DOHH2 (cell line): ENCODE results near the gene TPST1.

Experiments used
- H3F3A ChIP-seq: fragments of 200-600 bp; sonication (generic), shearing (Covaris generic); 2 replicates; pipeline ENCODE4 v1.6.0; 2016; ENCODE audit warnings: antibody characterized with exemption, mild to moderate bottlenecking; ENCODE audit not compliant: control insufficient read depth, insufficient read depth
- H3K27ac ChIP-seq: fragments of 200-600 bp; sonication (generic); 2 replicates; pipeline ENCODE4 v1.5.1; 2014; ENCODE audit warnings: low read depth, mild to moderate bottlenecking, low read length, moderate library complexity
- H3K27me3 ChIP-seq: fragments of 200-600 bp; sonication (generic); 2 replicates; pipeline ENCODE4 v1.6.1; 2014; ENCODE audit warnings: mild to moderate bottlenecking, low read length, mixed read lengths; ENCODE audit not compliant: control insufficient read depth
- H3K36me3 ChIP-seq: fragments of 200-600 bp; sonication (generic); 2 replicates; pipeline ENCODE4 v1.6.1; 2014; ENCODE audit warnings: mild to moderate bottlenecking, low read length, moderate library complexity, mixed read lengths; ENCODE audit not compliant: control insufficient read depth
- H3K4me1 ChIP-seq: fragments of 200-600 bp; sonication (generic); 2 replicates; pipeline ENCODE4 v1.6.1; 2014; ENCODE audit warnings: mild to moderate bottlenecking, low read length, mixed read lengths; ENCODE audit not compliant: control insufficient read depth
- H3K4me2 ChIP-seq: fragments of 200-600 bp; sonication (generic); 2 replicates; pipeline ENCODE4 v1.6.0; 2014; ENCODE audit warnings: mild to moderate bottlenecking, low read length, moderate library complexity
- H3K4me3 ChIP-seq: fragments of 200-600 bp; sonication (generic); 2 replicates; pipeline ENCODE4 v1.5.1; 2014; ENCODE audit warnings: mild to moderate bottlenecking, low read length, mixed read lengths
- H3K79me2 ChIP-seq: fragments of 200-600 bp; sonication (generic); 2 replicates; pipeline ENCODE4 v1.6.1; 2014; ENCODE audit warnings: mild to moderate bottlenecking, low read length, mixed read lengths; ENCODE audit not compliant: control insufficient read depth
- H3K9me2 ChIP-seq: fragments of 200-600 bp; sonication (generic); replicated peaks from 2 replicates; pipeline ENCODE4 v1.6.1; 2014; ENCODE audit warnings: mild to moderate bottlenecking, low read length, mixed read lengths; ENCODE audit not compliant: control insufficient read depth
- H3K9me3 ChIP-seq: fragments of 200-600 bp; sonication (generic); 2 replicates; pipeline ENCODE4 v1.6.1; 2014; ENCODE audit warnings: antibody characterized with exemption, low read length, mixed read lengths; ENCODE audit not compliant: control insufficient read depth, insufficient read depth
- H4K20me1 ChIP-seq: fragments of 200-600 bp; sonication (generic); 2 replicates; pipeline ENCODE4 v1.6.0; 2014; ENCODE audit warnings: low read depth, mild to moderate bottlenecking, antibody characterized with exemption, low read length, moderate library complexity; ENCODE audit not compliant: control insufficient read depth, insufficient read depth
- EZH2phosphoT487 ChIP-seq: fragments of 200-600 bp; sonication (generic); IDR thresholded peaks from 2 replicates; pipeline ENCODE4 v1.6.1; 2017; ENCODE audit warnings: borderline replicate concordance, mild to moderate bottlenecking, antibody characterized with exemption, low read length, moderate library complexity, mixed read lengths
- TF ChIP-seq, protein P1 (sequence below): fragments of 200-600 bp; sonication (generic); IDR thresholded peaks from one replicate; pipeline ENCODE4 v1.5.1; 2014; ENCODE audit warnings: antibody characterized with exemption, mild to moderate bottlenecking, low read depth, low read length; ENCODE audit not compliant: poor library complexity, severe bottlenecking

Gene TPST1

DNA sequence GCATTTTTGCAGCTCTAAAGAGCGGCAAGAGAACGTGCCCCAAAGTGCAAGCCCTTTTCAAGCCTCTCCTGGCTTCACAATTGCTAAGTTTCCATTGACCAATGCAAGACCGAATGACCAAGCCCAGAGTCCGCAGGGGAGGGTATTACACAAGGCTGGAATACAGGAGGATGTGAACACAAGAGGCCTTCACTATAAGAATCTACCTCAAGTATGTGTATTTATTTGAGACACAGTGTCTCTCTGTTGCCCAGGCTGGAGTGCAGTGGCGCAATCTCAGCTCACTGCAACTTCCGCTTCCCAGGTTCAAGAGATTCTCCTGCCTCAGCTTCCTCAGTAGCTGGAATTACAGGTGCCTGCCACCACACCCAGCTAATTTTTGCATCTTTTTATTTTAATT is 22.2 kb upstream of the TPST1 start:
- Histone ChIP-seq H3K4me3 (no peak overlapping the region), H3K9me2 (no peaks in the 10 kb centered on the region), H3K79me2 (no peaks in the 10 kb centered on the region), H3K9me3 (no peaks in the 10 kb centered on the region), H3K4me2 (no peak overlapping the region), H3K36me3 (no peaks in the 10 kb centered on the region), H3F3A (no peaks in the 10 kb centered on the region), H3K27ac (no peak overlapping the region), H3K4me1 (no peaks in the 10 kb centered on the region), H3K27me3 (no peaks in the 10 kb centered on the region), H4K20me1 (no peaks in the 10 kb centered on the region)
- no peak for TF ChIP-seq EZH2phosphoT487
- TF ChIP-seq, protein P1, sequence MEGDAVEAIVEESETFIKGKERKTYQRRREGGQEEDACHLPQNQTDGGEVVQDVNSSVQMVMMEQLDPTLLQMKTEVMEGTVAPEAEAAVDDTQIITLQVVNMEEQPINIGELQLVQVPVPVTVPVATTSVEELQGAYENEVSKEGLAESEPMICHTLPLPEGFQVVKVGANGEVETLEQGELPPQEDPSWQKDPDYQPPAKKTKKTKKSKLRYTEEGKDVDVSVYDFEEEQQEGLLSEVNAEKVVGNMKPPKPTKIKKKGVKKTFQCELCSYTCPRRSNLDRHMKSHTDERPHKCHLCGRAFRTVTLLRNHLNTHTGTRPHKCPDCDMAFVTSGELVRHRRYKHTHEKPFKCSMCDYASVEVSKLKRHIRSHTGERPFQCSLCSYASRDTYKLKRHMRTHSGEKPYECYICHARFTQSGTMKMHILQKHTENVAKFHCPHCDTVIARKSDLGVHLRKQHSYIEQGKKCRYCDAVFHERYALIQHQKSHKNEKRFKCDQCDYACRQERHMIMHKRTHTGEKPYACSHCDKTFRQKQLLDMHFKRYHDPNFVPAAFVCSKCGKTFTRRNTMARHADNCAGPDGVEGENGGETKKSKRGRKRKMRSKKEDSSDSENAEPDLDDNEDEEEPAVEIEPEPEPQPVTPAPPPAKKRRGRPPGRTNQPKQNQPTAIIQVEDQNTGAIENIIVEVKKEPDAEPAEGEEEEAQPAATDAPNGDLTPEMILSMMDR = no peak

DNA sequence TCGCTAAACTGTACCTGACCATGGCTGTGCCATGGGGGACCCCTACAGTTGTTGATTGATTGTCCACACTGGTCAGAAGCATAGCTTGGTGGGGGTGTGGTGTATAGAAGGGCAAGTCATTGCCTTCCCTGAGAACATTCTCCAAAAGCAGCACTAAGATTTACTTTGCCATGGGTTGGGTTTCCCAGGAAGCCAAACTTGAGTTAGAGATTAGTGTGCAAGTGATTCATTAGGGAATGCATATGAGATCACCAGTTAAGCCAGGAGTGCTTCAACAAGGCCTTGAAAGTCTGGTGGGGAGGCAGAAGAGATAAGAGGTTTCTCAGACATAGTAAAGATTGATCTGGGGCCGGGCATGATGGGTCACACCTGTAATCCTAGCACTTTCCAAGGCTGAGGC is 21.4 kb upstream of the TPST1 start:
- no peaks in the 10 kb centered on the region for H4K20me1 ChIP-seq
- H3K4me2 ChIP-seq = no peak overlapping the region
- H3K27me3 ChIP-seq = no peaks in the 10 kb centered on the region
- H3K4me3 ChIP-seq = no peak overlapping the region
- H3K4me1 ChIP-seq = no peaks in the 10 kb centered on the region
- H3K27ac ChIP-seq = no peak overlapping the region
- H3K9me3 ChIP-seq = no peaks in the 10 kb centered on the region
- no peaks in the 10 kb centered on the region for H3K36me3 ChIP-seq
- H3F3A ChIP-seq = no peaks in the 10 kb centered on the region
- H3K9me2 ChIP-seq = no peaks in the 10 kb centered on the region
- TF ChIP-seq, protein P1 = no peak
- no peak for TF ChIP-seq EZH2phosphoT487
- no peaks in the 10 kb centered on the region for H3K79me2 ChIP-seq

DNA sequence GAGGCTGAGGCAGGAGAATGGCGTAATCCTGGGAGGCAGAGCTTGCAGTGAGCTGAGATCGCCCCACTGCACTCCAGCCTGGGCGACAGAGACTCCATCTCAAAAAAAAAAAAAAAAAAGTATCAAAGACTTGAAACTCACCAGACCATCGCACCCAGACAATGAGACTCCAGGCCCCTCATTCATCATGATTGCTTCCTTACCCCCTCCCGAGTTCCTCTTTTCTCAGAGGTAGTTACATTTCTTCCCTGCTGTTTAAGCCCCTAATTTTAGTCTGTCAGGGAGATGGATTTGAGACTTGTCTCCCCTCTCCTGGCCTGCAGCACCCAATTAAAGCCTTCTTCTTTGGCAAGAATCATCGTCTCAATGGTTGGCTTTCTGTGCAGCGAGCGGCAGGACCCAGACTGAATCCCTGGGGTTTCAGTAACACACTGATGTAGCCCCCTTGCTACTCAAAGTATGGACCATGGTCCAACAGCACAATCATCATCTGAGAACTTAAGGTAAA is 19.4 kb upstream of the TPST1 start:
- no peaks in the 10 kb centered on the region for H4K20me1 ChIP-seq
- no peaks in the 10 kb centered on the region for H3F3A ChIP-seq
- H3K27ac ChIP-seq = no peak overlapping the region
- H3K79me2 ChIP-seq = no peaks in the 10 kb centered on the region
- H3K9me3 ChIP-seq = no peaks in the 10 kb centered on the region
- H3K4me3 ChIP-seq = no peak overlapping the region
- H3K4me1 ChIP-seq = no peaks in the 10 kb centered on the region
- no peak overlapping the region for H3K4me2 ChIP-seq
- TF ChIP-seq, protein P1 = no peak
- TF ChIP-seq EZH2phosphoT487 = no peak
- H3K9me2 ChIP-seq = no peaks in the 10 kb centered on the region
- H3K36me3 ChIP-seq = no peaks in the 10 kb centered on the region
- no peaks in the 10 kb centered on the region for H3K27me3 ChIP-seq
